Measurements from ENCODE around the gene HMG20A. TPM values are rescaled to one million over a fixed set of nuclear protein-coding genes. Genes with fewer than 3 reads are reported as not detected.

The HMG20A gene
- total and polyA plus RNA-seq, 2 donors, result 17.8 to 52.1 TPM

- Histone ChIP-seq H3K27ac (ENCODE audit: low read depth) (no peak overlapping the region), H3K36me3 (ENCODE audit: insufficient read depth) (no peaks in the 10 kb centered on the region), H3K4me3 (ENCODE audit: low read depth, low read length) (no peak overlapping the region), H3K4me1 (ENCODE audit: insufficient read depth) (peaks cover 3% of the 10 kb centered on the region)
- DNase-seq (ENCODE audit: extremely low spot score), result no peak
- 87% methylated on average over 11 of the region's 11 CpGs for WGBS
These were observed 105.4 kb downstream of the HMG20A start for GRCh38 chr15:77525907-77526594.

- Histone ChIP-seq H3K36me3 (ENCODE audit: insufficient read depth) (no peaks in the 10 kb centered on the region), H3K27ac (ENCODE audit: low read depth) (no peak overlapping the region), H3K4me3 (ENCODE audit: low read depth, low read length) (no peak overlapping the region), H3K4me1 (ENCODE audit: insufficient read depth) (peaks cover 3% of the 10 kb centered on the region)
- no peak for DNase-seq (ENCODE audit: extremely low spot score)
- 79% methylated on average over 14 of the region's 14 CpGs for WGBS
These were observed 106.0 kb downstream of the HMG20A start for GRCh38 chr15:77526595-77527163.

GRCh38 chr15:77527164-77527778, 106.6 kb downstream of the HMG20A start:
- Histone ChIP-seq H3K4me1 (ENCODE audit: insufficient read depth) (peaks cover 3% of the 10 kb centered on the region), H3K27ac (ENCODE audit: low read depth) (no peak overlapping the region), H3K4me3 (ENCODE audit: low read depth, low read length) (no peak overlapping the region), H3K36me3 (ENCODE audit: insufficient read depth) (no peaks in the 10 kb centered on the region)
- WGBS, result 30% methylated on average over 15 of the region's 15 CpGs
- no peak for DNase-seq (ENCODE audit: extremely low spot score)

- 77% methylated on average over 6 of the region's 6 CpGs for WGBS
- DNase-seq (ENCODE audit: extremely low spot score), result no peak
- no peak overlapping the region for H3K27ac ChIP-seq (ENCODE audit: low read depth)
- no peak overlapping the region for H3K4me3 ChIP-seq (ENCODE audit: low read depth, low read length)
- H3K4me1 ChIP-seq (ENCODE audit: insufficient read depth), result peaks cover 3% of the 10 kb centered on the region
- H3K36me3 ChIP-seq (ENCODE audit: insufficient read depth), result no peaks in the 10 kb centered on the region
These were observed 107.1 kb downstream of the HMG20A start for GRCh38 chr15:77527831-77528231.

- Histone ChIP-seq H3K36me3 (ENCODE audit: insufficient read depth) (no peaks in the 10 kb centered on the region), H3K4me1 (ENCODE audit: insufficient read depth) (peaks cover 3% of the 10 kb centered on the region), H3K4me3 (ENCODE audit: low read depth, low read length) (no peak overlapping the region), H3K27ac (ENCODE audit: low read depth) (no peak overlapping the region)
- no peak for DNase-seq (ENCODE audit: extremely low spot score)
- whole genome bisulfite sequencing, result 79% methylated on average over 12 of the region's 12 CpGs
These were observed 107.7 kb downstream of the HMG20A start for GRCh38 chr15:77528290-77528967.

- Histone ChIP-seq H3K27ac (ENCODE audit: low read depth) (no peak overlapping the region), H3K36me3 (ENCODE audit: insufficient read depth) (no peaks in the 10 kb centered on the region), H3K4me1 (ENCODE audit: insufficient read depth) (peaks cover 3% of the 10 kb centered on the region), H3K4me3 (ENCODE audit: low read depth, low read length) (no peak overlapping the region)
- no peak for DNase-seq (ENCODE audit: extremely low spot score)
- WGBS, result 78% methylated on average over 12 of the region's 12 CpGs
These were observed 108.3 kb downstream of the HMG20A start for GRCh38 chr15:77528968-77529319.

GRCh38 chr15:77529394-77530159, 108.9 kb downstream of the HMG20A start:
- no peaks in the 10 kb centered on the region for H3K36me3 ChIP-seq (ENCODE audit: insufficient read depth)
- no peak overlapping the region for H3K4me3 ChIP-seq (ENCODE audit: low read depth, low read length)
- peaks cover 3% of the 10 kb centered on the region for H3K4me1 ChIP-seq (ENCODE audit: insufficient read depth)
- no peak overlapping the region for H3K27ac ChIP-seq (ENCODE audit: low read depth)
- WGBS, result 95% methylated on average over 10 of the region's 10 CpGs
- no peak for DNase-seq (ENCODE audit: extremely low spot score)

GRCh38 chr15:77530576-77530975, 109.9 kb downstream of the HMG20A start:
- Histone ChIP-seq H3K36me3 (ENCODE audit: insufficient read depth) (no peaks in the 10 kb centered on the region), H3K27ac (ENCODE audit: low read depth) (no peak overlapping the region), H3K4me3 (ENCODE audit: low read depth, low read length) (no peak overlapping the region), H3K4me1 (ENCODE audit: insufficient read depth) (peaks cover 3% of the 10 kb centered on the region)
- DNase-seq (ENCODE audit: extremely low spot score), result no peak
- 80% methylated on average over 7 of the region's 7 CpGs for WGBS

GRCh38 chr15:77531191-77532000, 110.7 kb downstream of the HMG20A start:
- Histone ChIP-seq H3K4me1 (ENCODE audit: insufficient read depth) (peaks cover 3% of the 10 kb centered on the region), H3K36me3 (ENCODE audit: insufficient read depth) (no peaks in the 10 kb centered on the region), H3K4me3 (ENCODE audit: low read depth, low read length) (no peak overlapping the region), H3K27ac (ENCODE audit: low read depth) (no peak overlapping the region)
- no peak for DNase-seq (ENCODE audit: extremely low spot score)
- 92% methylated on average over 26 of the region's 26 CpGs for WGBS

GRCh38 chr15:77532067-77532710, 111.5 kb downstream of the HMG20A start:
- Histone ChIP-seq H3K4me3 (ENCODE audit: low read depth, low read length) (no peak overlapping the region), H3K27ac (ENCODE audit: low read depth) (no peak overlapping the region), H3K4me1 (ENCODE audit: insufficient read depth) (peaks cover 3% of the 10 kb centered on the region), H3K36me3 (ENCODE audit: insufficient read depth) (no peaks in the 10 kb centered on the region)
- DNase-seq (ENCODE audit: extremely low spot score), result no peak
- 90% methylated on average over 3 of the region's 3 CpGs for WGBS

- Histone ChIP-seq H3K4me3 (ENCODE audit: low read depth, low read length) (no peak overlapping the region), H3K4me1 (ENCODE audit: insufficient read depth) (peaks cover 1% of the 10 kb centered on the region), H3K27ac (ENCODE audit: low read depth) (no peak overlapping the region), H3K36me3 (ENCODE audit: insufficient read depth) (no peaks in the 10 kb centered on the region)
- WGBS, result 74% methylated on average over 7 of the region's 7 CpGs
- no peak for DNase-seq (ENCODE audit: extremely low spot score)
These were observed 112.2 kb downstream of the HMG20A start for GRCh38 chr15:77532846-77533245.

- Histone ChIP-seq H3K27ac (ENCODE audit: low read depth) (no peak overlapping the region), H3K4me1 (ENCODE audit: insufficient read depth) (no peaks in the 10 kb centered on the region), H3K4me3 (ENCODE audit: low read depth, low read length) (no peak overlapping the region), H3K36me3 (ENCODE audit: insufficient read depth) (no peaks in the 10 kb centered on the region)
- WGBS, result 52% methylated on average over 13 of the region's 13 CpGs
- no peak for DNase-seq (ENCODE audit: extremely low spot score)
These were observed 113.1 kb downstream of the HMG20A start for GRCh38 chr15:77533578-77534430.

Data from urinary bladder (tissue), 4 donors.